ENCODE measurements around the gene CAST.

The CAST gene

DNA sequence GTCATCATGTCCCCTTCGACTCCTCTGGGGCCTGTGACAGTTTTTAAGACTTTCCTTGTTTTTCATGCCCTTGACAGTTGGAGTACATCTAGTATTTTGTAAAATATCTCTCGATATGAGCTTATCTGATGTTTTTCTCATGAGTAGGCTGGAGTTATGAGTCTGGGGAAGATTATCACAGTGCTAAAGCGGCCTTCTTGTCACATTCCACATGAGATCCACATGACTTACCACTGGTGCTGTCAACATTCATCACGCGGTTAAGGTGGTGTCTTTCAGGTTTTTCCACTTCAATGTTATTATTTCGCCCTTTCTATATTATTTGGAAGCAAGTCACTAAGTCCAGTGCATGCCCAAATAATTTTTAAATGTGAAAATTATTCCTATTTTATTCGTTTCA is 17.1 kb upstream of the CAST start:
- TF ChIP-seq, protein P1, sequence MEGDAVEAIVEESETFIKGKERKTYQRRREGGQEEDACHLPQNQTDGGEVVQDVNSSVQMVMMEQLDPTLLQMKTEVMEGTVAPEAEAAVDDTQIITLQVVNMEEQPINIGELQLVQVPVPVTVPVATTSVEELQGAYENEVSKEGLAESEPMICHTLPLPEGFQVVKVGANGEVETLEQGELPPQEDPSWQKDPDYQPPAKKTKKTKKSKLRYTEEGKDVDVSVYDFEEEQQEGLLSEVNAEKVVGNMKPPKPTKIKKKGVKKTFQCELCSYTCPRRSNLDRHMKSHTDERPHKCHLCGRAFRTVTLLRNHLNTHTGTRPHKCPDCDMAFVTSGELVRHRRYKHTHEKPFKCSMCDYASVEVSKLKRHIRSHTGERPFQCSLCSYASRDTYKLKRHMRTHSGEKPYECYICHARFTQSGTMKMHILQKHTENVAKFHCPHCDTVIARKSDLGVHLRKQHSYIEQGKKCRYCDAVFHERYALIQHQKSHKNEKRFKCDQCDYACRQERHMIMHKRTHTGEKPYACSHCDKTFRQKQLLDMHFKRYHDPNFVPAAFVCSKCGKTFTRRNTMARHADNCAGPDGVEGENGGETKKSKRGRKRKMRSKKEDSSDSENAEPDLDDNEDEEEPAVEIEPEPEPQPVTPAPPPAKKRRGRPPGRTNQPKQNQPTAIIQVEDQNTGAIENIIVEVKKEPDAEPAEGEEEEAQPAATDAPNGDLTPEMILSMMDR (IDR thresholded peaks at IDR 0.05; ENCODE audit: insufficient read depth, low read depth, low read length, missing control alignments): no peak
- DNase-seq (ENCODE audit: low read depth): peak; percentile 24
- H3K4me3 ChIP-seq (ENCODE audit: low read length): no peak overlapping the region

DNA sequence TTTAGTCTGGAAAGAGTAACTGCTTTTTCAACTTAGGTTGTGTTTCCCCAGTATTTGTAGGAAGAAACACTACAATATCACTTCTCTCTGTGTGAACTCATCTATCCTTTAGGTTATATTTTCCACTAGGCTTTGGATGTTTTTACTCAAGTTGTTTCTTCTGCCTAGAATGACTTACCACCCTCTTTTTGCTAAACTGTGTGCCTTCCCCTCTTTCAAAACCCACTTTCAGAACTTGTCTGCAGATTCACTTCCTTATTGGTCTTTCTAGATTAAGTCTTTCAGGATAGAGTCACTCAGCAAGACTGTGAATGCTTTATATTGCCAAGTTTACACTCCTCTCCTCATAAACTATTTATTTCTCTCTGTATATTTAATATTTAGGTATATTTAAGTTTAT is 14.2 kb upstream of the CAST start:
- TF ChIP-seq, protein P1 (IDR thresholded peaks at IDR 0.05; ENCODE audit: insufficient read depth, low read depth, low read length, missing control alignments): no peak
- no peak for DNase-seq (ENCODE audit: low read depth)
- H3K4me3 ChIP-seq (ENCODE audit: low read length): no peak overlapping the region

DNA sequence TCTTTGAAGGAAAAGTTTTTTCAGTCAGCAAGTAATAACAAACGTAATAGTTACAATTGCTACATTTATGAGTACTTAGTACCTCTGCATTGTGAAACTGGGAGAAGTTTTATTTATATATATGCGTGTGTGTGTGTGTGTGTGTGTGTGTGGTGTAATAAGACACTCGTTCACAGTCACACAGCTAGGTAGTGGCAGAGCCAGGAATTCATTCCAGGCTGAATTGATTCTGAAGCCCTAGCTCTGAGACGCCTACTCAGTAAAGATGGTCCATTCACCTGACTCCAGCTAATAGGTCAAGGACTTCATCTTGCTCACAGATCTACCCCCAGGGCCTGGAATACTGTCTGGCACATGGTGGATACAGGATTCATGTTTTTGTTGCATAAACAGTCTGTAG is 13.6 kb upstream of the CAST start:
- peak; percentile 49 for DNase-seq (ENCODE audit: low read depth)
- TF ChIP-seq, protein P1 (IDR thresholded peaks at IDR 0.05; ENCODE audit: insufficient read depth, low read depth, low read length, missing control alignments): no peak
- H3K4me3 ChIP-seq (ENCODE audit: low read length): no peak overlapping the region

DNA sequence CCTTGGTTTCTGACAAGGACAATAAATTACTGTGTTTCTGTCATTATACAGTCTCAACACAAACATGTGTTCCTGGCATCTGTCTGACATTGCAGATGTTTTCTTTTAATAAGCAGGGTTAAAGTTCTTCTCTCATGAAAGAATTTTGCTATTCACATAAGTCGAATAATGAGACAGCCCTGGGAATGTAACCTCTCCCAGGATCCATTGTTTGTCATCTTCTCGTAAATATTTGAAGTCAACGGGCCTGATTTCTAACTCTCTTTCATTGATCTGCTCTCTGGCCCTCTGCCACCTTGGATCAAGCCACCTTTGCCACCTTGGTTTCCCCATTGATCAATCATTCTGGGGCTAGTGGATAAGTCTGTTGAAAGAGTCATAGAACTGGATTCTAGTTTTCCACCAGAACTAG is 12.9 kb upstream of the CAST start:
- no peak for DNase-seq (ENCODE audit: low read depth)
- TF ChIP-seq, protein P1 (IDR thresholded peaks at IDR 0.05; ENCODE audit: insufficient read depth, low read depth, low read length, missing control alignments): no peak
- H3K4me3 ChIP-seq (ENCODE audit: low read length): no peak overlapping the region

DNA sequence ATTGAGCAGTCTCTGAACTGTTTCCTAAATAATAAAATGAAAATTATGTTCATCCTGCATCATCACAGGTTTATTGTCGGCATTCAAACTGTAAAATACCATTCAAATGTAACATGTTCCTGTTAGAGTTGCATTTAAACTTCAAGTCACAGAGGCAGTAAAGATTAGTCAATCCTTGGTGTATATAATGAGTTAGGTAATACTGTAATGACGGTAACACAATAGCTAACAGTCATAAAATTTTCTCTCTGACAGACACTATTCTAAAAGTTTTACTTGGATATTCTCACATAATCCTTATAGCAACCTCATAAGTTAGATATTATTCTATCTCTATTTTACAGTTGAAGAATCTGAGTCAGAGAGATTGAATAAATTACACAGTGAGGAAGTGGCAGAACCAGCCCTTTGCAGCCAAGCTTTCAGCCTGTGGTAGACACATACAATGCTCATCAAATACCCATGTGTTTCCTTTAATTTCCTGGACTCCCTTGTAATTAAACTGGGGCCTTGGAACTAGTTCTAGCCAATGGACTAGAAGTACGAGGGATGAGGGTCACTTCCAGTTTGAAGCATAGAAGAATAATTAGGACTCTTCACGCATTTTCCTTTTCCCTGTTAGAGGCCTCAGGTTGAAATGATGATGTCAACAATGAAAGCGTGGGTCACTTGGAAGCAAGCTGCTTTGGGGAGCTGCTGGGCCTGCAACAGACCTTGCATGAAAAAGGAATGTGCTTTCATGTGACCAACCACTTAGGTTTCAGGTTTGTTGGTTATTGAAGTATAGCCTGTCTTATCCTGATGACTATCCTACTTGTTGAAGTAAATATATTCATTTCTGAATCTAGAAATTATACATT is 12.3 kb upstream of the CAST start:
- TF ChIP-seq, protein P1 (IDR thresholded peaks at IDR 0.05; ENCODE audit: insufficient read depth, low read depth, low read length, missing control alignments): no peak
- DNase-seq (ENCODE audit: low read depth): peak; percentile 30
- H3K4me3 ChIP-seq (ENCODE audit: low read length): no peak overlapping the region

DNA sequence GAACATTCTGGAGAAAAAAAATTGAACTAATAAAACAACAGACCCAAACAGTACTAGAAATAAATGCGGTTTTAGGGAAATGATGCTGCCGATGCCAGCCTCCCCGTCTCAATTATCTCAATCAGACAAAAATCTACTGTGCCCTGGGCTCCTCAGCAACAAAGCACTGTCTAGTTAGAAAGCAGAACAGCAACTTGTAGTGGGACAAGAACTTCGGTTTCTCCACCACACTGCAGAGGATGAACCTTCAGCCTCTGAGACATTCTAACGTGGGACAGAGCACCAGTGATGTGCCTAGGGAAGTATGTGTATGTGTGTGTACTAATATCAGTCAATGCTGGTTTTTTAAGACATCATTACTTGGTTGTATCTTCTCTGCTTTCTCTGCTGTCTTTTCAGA is 11.1 kb upstream of the CAST start:
- no peak for DNase-seq (ENCODE audit: low read depth)
- TF ChIP-seq, protein P1 (IDR thresholded peaks at IDR 0.05; ENCODE audit: insufficient read depth, low read depth, low read length, missing control alignments): no peak

More for the DNA sequence above, 11.1 kb upstream of the CAST start:
- no peak overlapping the region for H3K4me3 ChIP-seq (ENCODE audit: low read length)
